ENCODE measurements around the gene CCNY. TPM values are rescaled to one million over a fixed set of nuclear protein-coding genes. Genes with fewer than 3 reads are reported as not detected.

CCNY gene
- total RNA-seq, 4 donors from 2014 or later, result 23.9 to 68.1 (median 39.5) TPM

DNA sequence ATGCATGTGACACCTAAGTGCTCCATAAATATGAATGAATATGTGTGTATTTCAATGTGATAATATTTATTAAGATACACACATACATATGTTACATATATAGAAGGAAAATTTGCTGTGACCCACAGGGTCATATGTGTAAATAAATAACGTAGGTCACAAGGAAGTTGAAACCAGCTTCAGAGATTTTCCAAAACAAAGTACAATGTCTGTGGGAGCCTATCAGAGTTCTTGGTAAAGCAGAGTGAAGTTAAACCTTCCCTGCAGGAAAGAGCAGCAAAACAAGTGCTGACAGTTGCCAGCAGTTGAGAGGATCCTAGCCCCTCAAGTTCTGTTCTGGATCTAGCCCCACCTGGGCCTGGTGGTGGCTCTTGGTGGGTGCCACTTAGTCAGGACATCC is 91.2 kb downstream of the CCNY start:
- no peak overlapping the region for H3K27ac ChIP-seq
- no peak for ATAC-seq
- no peaks in the 10 kb centered on the region for H3K36me3 ChIP-seq
- no peak for TF ChIP-seq CTCF (IDR thresholded peaks at IDR 0.05 in 4 of 5, conservative IDR thresholded peaks at IDR 0.05 in 1 of 5)
- in situ Hi-C loops (cut with MboI; ENCODE audit: low sequenced_read_pairs in 4 of 4), result no loop called here
- H3K4me1 ChIP-seq, result peaks cover 34 to 56% of the 10 kb centered on the region in 2 donors
- DNase-seq, result no peak
- no peak overlapping the region for H3K4me3 ChIP-seq
- intact Hi-C loops (cut with DNase I; ENCODE audit: low total_unique reads), result no loop called here
- no peaks in the 10 kb centered on the region for H3K9me3 ChIP-seq
- H3K27me3 ChIP-seq, result no peaks in the 10 kb centered on the region

- Histone ChIP-seq H3K27me3 (no peaks in the 10 kb centered on the region), H3K36me3 (no peaks in the 10 kb centered on the region), H3K4me1 (peaks cover 26 to 47% of the 10 kb centered on the region in 2 donors), H3K9me3 (no peaks in the 10 kb centered on the region), H3K27ac (no peak overlapping the region), H3K4me3 (no peak overlapping the region)
- in situ Hi-C loops (cut with MboI; ENCODE audit: low sequenced_read_pairs in 4 of 4) (no loop called here), intact Hi-C loops (cut with DNase I; ENCODE audit: low total_unique reads) (no loop called here)
- DNase-seq (no peak), ATAC-seq (no peak)
- TF ChIP-seq POLR2A (IDR thresholded peaks at IDR 0.05) (no peak), CTCF (IDR thresholded peaks at IDR 0.05 in 4 of 5, conservative IDR thresholded peaks at IDR 0.05 in 1 of 5) (no peak)
These were observed 92.2 kb downstream of the CCNY start for GRCh38 chr10:35428521-35428920.

GRCh38 chr10:35432781-35433338 is 96.6 kb downstream of the CCNY start:
- Histone ChIP-seq H3K4me3 (no peak overlapping the region), H3K27ac (no peak overlapping the region), H3K36me3 (no peaks in the 10 kb centered on the region), H3K4me1 (peaks cover 3 to 13% of the 10 kb centered on the region in 2 donors), H3K9me3 (no peaks in the 10 kb centered on the region), H3K27me3 (no peaks in the 10 kb centered on the region)
- in situ Hi-C loops (cut with MboI; ENCODE audit: low sequenced_read_pairs in 4 of 4), result no loop called here
- ATAC-seq (no peak), DNase-seq (no peak)
- no peak for TF ChIP-seq CTCF (IDR thresholded peaks at IDR 0.05 in 4 of 5, conservative IDR thresholded peaks at IDR 0.05 in 1 of 5)
- no peak for TF ChIP-seq POLR2A (IDR thresholded peaks at IDR 0.05)
- intact Hi-C loops (cut with DNase I; ENCODE audit: low total_unique reads), result no loop called here

GRCh38 chr10:35433851-35434426 is 97.6 kb downstream of the CCNY start:
- H3K9me3 ChIP-seq, result no peaks in the 10 kb centered on the region
- H3K36me3 ChIP-seq, result no peaks in the 10 kb centered on the region
- H3K4me1 ChIP-seq, result peaks cover 3 to 13% of the 10 kb centered on the region in 2 donors
- intact Hi-C loops (cut with DNase I; ENCODE audit: low total_unique reads), result no loop called here
- H3K27me3 ChIP-seq, result no peaks in the 10 kb centered on the region
- no peak for TF ChIP-seq CTCF (IDR thresholded peaks at IDR 0.05 in 4 of 5, conservative IDR thresholded peaks at IDR 0.05 in 1 of 5)
- in situ Hi-C loops (cut with MboI; ENCODE audit: low sequenced_read_pairs in 4 of 4), result no loop called here
- H3K4me3 ChIP-seq, result no peak overlapping the region
- ATAC-seq (no peak), DNase-seq (no peak)
- no peak overlapping the region for H3K27ac ChIP-seq

GRCh38 chr10:35434533-35434932 is 98.2 kb downstream of the CCNY start:
- no peaks in the 10 kb centered on the region for H3K27me3 ChIP-seq
- ATAC-seq, result no peak
- no peak for DNase-seq
- H3K4me3 ChIP-seq, result no peak overlapping the region
- no peak for TF ChIP-seq CTCF (IDR thresholded peaks at IDR 0.05 in 4 of 5, conservative IDR thresholded peaks at IDR 0.05 in 1 of 5)
- TF ChIP-seq POLR2A (IDR thresholded peaks at IDR 0.05), result no peak
- in situ Hi-C loops (cut with MboI; ENCODE audit: low sequenced_read_pairs in 4 of 4), result no loop called here
- no peaks in the 10 kb centered on the region for H3K36me3 ChIP-seq
- no peak overlapping the region for H3K27ac ChIP-seq
- H3K9me3 ChIP-seq, result no peaks in the 10 kb centered on the region
- peaks cover 3 to 13% of the 10 kb centered on the region in 2 donors for H3K4me1 ChIP-seq
- intact Hi-C loops (cut with DNase I; ENCODE audit: low total_unique reads), result no loop called here
